ENCODE data around the gene CFAP46. TPM values are rescaled to one million over a fixed set of nuclear protein-coding genes. Genes with fewer than 3 reads are reported as not detected.

Gene CFAP46
- polyA plus RNA-seq, 1 of the 3 experiments (the other 2 are of a cell fraction), result 3.9 TPM

DNA sequence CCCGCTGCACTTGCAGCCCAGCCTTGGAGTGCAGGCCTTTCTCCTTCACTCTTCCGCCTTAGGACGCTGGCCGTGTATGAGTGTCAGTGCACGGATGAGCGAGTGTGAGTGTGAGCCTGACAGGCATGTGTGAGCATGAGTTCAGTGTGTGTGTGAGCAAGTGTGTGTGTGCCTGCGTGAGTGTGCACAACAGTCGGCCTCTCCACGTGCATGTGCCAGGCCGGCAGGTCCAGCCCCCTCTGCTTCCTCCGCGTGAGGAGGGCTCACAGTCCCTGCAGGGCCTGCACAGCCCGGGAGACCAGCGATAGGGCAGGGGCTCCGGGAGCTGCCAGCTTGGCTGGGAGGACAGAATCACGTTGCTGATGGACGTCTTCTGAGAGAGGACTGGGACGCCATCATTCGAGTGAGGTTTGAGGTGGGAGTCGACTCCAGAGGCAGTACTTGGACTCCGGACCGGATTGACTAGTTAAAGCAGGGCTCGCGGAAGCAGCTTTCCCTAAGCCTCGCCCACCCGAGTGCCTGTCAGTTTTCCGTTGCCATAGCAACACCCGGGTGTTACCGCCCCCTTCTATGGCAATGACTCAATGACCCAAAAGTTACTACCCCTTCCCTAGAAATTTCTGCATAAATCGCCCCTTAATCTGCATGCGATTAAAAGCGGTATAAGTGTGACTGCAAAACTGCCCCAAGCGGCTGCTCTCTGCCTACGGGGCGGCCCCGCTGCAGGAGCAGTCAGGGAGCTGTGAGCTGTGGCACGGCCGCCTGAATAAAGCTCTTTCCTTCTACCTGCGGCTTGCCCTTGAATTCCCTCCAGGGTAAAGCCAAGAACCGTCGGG lies 19.6 kb upstream of the CFAP46 start:
- H3K9me2 ChIP-seq, result no peaks in the 10 kb centered on the region
- H2AFZ ChIP-seq (ENCODE audit: low read depth), result peak overlapping the region; percentile 32; the same call in 1 of the 2 replicates
- 41% methylated on average over 25 of the region's 41 CpGs for WGBS (ENCODE audit: low lambda C conversion rate)
- POLR2A ChIA-PET, result no interaction called here
- H3K9me3 ChIP-seq, result no peaks in the 10 kb centered on the region
- no peak overlapping the region for H3K27ac ChIP-seq (ENCODE audit: low read depth in 2 of 2, low read length in 1 of 2)
- H3K4me3 ChIP-seq (ENCODE audit: low read depth in 2 of 2, low read length in 1 of 2), result peak overlapping the region; percentile 34 to 43; a peak in 3 of 4 replicates
- no peak for TF ChIP-seq CTCF (IDR thresholded peaks at IDR 0.05)
- TF ChIP-seq PBX3 (IDR thresholded peaks at IDR 0.05), result peak; percentile 57
- TF ChIP-seq, protein P1, sequence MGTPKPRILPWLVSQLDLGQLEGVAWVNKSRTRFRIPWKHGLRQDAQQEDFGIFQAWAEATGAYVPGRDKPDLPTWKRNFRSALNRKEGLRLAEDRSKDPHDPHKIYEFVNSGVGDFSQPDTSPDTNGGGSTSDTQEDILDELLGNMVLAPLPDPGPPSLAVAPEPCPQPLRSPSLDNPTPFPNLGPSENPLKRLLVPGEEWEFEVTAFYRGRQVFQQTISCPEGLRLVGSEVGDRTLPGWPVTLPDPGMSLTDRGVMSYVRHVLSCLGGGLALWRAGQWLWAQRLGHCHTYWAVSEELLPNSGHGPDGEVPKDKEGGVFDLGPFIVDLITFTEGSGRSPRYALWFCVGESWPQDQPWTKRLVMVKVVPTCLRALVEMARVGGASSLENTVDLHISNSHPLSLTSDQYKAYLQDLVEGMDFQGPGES (IDR thresholded peaks at IDR 0.05; ENCODE audit: low read depth, low read length), result no peak
- H3F3A ChIP-seq (replicated peaks; ENCODE audit: insufficient read depth), result no peaks in the 10 kb centered on the region
- H3K4me2 ChIP-seq, result peak overlapping the region; percentile 75
- H4K20me1 ChIP-seq (ENCODE audit: insufficient read depth), result no peaks in the 10 kb centered on the region
- no peaks in the 10 kb centered on the region for H3K36me3 ChIP-seq (replicated peaks in 1 of 2; ENCODE audit: control insufficient read depth in 1 of 2, insufficient read depth in 2 of 2, low read length in 1 of 2)
- peak overlapping the region; percentile 33; the same call in 1 of the 2 replicates for H3K9ac ChIP-seq
- H3K4me1 ChIP-seq (ENCODE audit: control insufficient read depth in 1 of 2, insufficient read depth in 2 of 2, low read depth in 1 of 2, low read length in 1 of 2), result peaks cover 0 to 9% of the 10 kb centered on the region in 2 experiments; a peak in 1 of 4 replicates
- no peaks in the 10 kb centered on the region for H3K27me3 ChIP-seq (ENCODE audit: insufficient read depth)
- H3K79me2 ChIP-seq (ENCODE audit: insufficient read depth), result no peaks in the 10 kb centered on the region
- CTCF ChIA-PET, result interaction anchor here (0.7 kb wide), 1 partner anchor 57 kb away, joined by 4 read pairs; no protein-coding TSS in a partner anchor
- peak; percentile 71 for DNase-seq

DNA sequence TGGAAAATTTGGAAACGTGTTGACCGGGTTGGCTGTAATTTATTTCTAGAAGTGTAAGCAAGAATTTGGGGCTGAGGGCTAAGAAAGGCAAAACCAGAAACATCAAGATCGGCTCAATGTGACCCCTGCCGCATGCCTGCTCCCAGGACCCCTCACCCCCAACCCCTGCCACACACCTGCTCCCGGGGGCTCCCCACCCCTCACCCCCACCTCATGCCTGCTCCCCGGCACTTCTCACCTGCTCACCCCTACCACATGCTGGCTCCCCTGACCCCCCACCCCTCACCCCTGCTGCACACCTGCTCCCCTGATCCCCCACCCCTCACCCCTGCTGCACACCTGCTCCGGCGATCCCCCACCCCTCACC lies 19.0 kb upstream of the CFAP46 start:
- no peaks in the 10 kb centered on the region for H3K9me3 ChIP-seq
- ChIA-PET CTCF (no interaction called here), POLR2A (no interaction called here)
- H4K20me1 ChIP-seq (ENCODE audit: insufficient read depth), result no peaks in the 10 kb centered on the region
- H3K36me3 ChIP-seq (replicated peaks in 1 of 2; ENCODE audit: control insufficient read depth in 1 of 2, insufficient read depth in 2 of 2, low read length in 1 of 2), result no peaks in the 10 kb centered on the region
- 83% methylated on average over 8 of the region's 8 CpGs for WGBS (ENCODE audit: low lambda C conversion rate)
- peaks cover 0 to 11% of the 10 kb centered on the region in 2 experiments; a peak in 1 of 4 replicates for H3K4me1 ChIP-seq (ENCODE audit: control insufficient read depth in 1 of 2, insufficient read depth in 2 of 2, low read depth in 1 of 2, low read length in 1 of 2)
- H3F3A ChIP-seq (replicated peaks; ENCODE audit: insufficient read depth), result no peaks in the 10 kb centered on the region
- no peak overlapping the region for H3K9ac ChIP-seq
- no peaks in the 10 kb centered on the region for H3K9me2 ChIP-seq
- no peaks in the 10 kb centered on the region for H3K27me3 ChIP-seq (ENCODE audit: insufficient read depth)
- H3K27ac ChIP-seq (ENCODE audit: low read depth in 2 of 2, low read length in 1 of 2), result no peak overlapping the region
- DNase-seq, result peak; percentile 27
- no peaks in the 10 kb centered on the region for H3K79me2 ChIP-seq (ENCODE audit: insufficient read depth)
- H3K4me2 ChIP-seq, result no peak overlapping the region
- H3K4me3 ChIP-seq (ENCODE audit: low read depth in 2 of 2, low read length in 1 of 2), result no peak overlapping the region
- H2AFZ ChIP-seq (ENCODE audit: low read depth), result no peak overlapping the region
- TF ChIP-seq RFX5 (IDR thresholded peaks at IDR 0.05; ENCODE audit: low read length) (no peak), GATA2 (CRISPR knock-in tag; IDR thresholded peaks at IDR 0.05) (no peak), JUND (IDR thresholded peaks at IDR 0.05) (no peak), ELF1 (IDR thresholded peaks at IDR 0.05) (no peak), RCOR1 (IDR thresholded peaks at IDR 0.05; ENCODE audit: low read length) (no peak), EP300 (IDR thresholded peaks at IDR 0.05; ENCODE audit: borderline replicate concordance in 1 of 2, low read depth in 1 of 2, low read length in 1 of 2) (no peak), USF1 (IDR thresholded peaks at IDR 0.05; ENCODE audit: borderline replicate concordance, low read depth) (no peak), MXI1 (IDR thresholded peaks at IDR 0.05; ENCODE audit: low read depth, low read length) (no peak), TAF1 (IDR thresholded peaks at IDR 0.05; ENCODE audit: borderline replicate concordance, low read depth, low read length) (no peak), PBX3 (IDR thresholded peaks at IDR 0.05) (no peak)
- TF ChIP-seq, protein P1 (IDR thresholded peaks at IDR 0.05; ENCODE audit: low read depth, low read length), result no peak
- TF ChIP-seq, protein P2, sequence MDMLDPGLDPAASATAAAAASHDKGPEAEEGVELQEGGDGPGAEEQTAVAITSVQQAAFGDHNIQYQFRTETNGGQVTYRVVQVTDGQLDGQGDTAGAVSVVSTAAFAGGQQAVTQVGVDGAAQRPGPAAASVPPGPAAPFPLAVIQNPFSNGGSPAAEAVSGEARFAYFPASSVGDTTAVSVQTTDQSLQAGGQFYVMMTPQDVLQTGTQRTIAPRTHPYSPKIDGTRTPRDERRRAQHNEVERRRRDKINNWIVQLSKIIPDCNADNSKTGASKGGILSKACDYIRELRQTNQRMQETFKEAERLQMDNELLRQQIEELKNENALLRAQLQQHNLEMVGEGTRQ (IDR thresholded peaks at IDR 0.05; ENCODE audit: borderline replicate concordance, low read depth, low read length), result no peak
- TF ChIP-seq, protein P3, sequence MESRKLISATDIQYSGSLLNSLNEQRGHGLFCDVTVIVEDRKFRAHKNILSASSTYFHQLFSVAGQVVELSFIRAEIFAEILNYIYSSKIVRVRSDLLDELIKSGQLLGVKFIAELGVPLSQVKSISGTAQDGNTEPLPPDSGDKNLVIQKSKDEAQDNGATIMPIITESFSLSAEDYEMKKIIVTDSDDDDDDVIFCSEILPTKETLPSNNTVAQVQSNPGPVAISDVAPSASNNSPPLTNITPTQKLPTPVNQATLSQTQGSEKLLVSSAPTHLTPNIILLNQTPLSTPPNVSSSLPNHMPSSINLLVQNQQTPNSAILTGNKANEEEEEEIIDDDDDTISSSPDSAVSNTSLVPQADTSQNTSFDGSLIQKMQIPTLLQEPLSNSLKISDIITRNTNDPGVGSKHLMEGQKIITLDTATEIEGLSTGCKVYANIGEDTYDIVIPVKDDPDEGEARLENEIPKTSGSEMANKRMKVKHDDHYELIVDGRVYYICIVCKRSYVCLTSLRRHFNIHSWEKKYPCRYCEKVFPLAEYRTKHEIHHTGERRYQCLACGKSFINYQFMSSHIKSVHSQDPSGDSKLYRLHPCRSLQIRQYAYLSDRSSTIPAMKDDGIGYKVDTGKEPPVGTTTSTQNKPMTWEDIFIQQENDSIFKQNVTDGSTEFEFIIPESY (IDR thresholded peaks at IDR 0.05; ENCODE audit: borderline replicate concordance, low read depth), result no peak
